Lower leg skin (tissue), 3 donors: ENCODE data around the gene DPT.

Experiments
- POLR2A ChIP-seq, 2 donors: fragments of 450-650 bp; IDR thresholded peaks; one replicate each; pipeline ENCODE4 v1.6.1; 2016 to 2017; ENCODE audit warnings: antibody characterized with exemption in 2 of 2, mild to moderate bottlenecking in 1 of 2, moderate library complexity in 1 of 2
- TF ChIP-seq, protein P1 (sequence below), 3 donors: fragments of 450-650 bp; IDR thresholded peaks; one replicate each; pipeline ENCODE4 v1.5.1; 2016; ENCODE audit warnings: antibody characterized with exemption in 3 of 3, mild to moderate bottlenecking in 3 of 3, moderate library complexity in 2 of 3

- no peak for TF ChIP-seq POLR2A (IDR thresholded peaks at IDR 0.05)
- TF ChIP-seq, protein P1, sequence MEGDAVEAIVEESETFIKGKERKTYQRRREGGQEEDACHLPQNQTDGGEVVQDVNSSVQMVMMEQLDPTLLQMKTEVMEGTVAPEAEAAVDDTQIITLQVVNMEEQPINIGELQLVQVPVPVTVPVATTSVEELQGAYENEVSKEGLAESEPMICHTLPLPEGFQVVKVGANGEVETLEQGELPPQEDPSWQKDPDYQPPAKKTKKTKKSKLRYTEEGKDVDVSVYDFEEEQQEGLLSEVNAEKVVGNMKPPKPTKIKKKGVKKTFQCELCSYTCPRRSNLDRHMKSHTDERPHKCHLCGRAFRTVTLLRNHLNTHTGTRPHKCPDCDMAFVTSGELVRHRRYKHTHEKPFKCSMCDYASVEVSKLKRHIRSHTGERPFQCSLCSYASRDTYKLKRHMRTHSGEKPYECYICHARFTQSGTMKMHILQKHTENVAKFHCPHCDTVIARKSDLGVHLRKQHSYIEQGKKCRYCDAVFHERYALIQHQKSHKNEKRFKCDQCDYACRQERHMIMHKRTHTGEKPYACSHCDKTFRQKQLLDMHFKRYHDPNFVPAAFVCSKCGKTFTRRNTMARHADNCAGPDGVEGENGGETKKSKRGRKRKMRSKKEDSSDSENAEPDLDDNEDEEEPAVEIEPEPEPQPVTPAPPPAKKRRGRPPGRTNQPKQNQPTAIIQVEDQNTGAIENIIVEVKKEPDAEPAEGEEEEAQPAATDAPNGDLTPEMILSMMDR (IDR thresholded peaks at IDR 0.05) = no peak
Measured at GRCh38 chr1:168709405-168710363, 19.3 kb downstream of the DPT start.
